ENCODE measurements around the gene RIPOR2.
"Not testable (repeated sequence)": the region's sequence is repeated elsewhere in the genome, so short reads cannot be mapped to it uniquely, and the experiment has no call there.

The RIPOR2 gene

GRCh38 chr6:24925661-24926060 is 10.1 kb downstream of the RIPOR2 start:
- DNase-seq, result no peak

DNA sequence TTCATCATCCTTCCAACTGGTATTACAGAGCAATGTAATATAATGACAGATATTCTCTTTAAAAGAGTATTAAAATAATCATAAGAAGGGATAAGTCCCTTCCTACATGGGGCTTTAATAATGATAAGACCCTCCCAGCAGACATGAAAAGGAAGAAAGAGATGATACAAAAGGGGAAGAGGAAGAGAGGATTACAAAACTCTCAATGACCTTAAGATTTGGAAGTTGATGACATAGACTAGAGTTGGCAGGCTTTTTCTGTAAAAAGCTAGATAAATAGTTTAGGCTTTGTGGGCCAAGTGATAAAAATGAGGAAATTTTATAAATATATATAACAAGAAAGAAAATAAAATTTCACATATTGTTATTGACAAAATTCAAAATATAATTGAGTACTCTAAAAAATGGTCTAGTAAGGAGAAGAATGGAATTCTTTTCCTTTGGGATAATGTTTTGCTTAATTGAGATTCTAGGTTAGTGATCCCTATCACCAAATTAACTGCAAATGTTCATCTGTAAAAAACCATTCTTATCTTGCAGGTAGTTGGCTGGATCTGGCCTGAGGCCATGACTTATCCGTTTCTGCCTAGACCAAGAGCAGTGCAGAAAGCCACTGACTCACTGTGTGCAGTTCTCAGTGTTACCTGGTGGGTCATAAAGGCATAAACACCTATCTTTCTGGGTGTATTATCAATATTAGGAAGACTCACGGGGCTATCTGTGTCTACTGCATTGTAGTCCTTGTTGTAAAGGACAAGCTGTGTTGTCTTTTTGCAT is 11.0 kb downstream of the RIPOR2 start:
- peak; percentile 40 for DNase-seq

- no peak for DNase-seq
Observed at GRCh38 chr6:24923885-24924401, 11.8 kb downstream of the RIPOR2 start.

- no peak for DNase-seq
Observed at GRCh38 chr6:24922814-24923213, 12.9 kb downstream of the RIPOR2 start.

DNA sequence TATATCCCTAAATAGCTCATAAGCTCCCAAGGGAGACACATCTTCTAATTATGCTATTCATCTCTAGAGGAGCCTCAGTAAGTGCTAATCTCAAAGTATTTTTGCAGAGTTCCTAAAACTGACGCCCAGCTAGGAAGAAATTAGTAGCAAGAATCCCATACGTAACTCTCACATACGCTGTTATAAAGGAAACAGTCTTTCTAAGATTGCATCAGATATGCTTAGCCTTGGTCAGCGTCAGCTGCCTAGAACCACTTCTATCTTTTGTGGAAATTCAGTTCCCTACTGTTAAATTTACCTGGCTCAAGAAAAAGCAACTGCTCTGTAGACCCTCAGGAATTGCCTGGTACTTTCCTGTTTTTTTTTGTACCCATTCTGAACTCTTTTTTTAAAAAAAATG is 13.6 kb downstream of the RIPOR2 start:
- no peak for DNase-seq

- no peak for DNase-seq
Observed at GRCh38 chr6:24920136-24920535, 15.6 kb downstream of the RIPOR2 start.

- DNase-seq, result no peak
Observed at GRCh38 chr6:24919056-24919892, 16.5 kb downstream of the RIPOR2 start.

DNA sequence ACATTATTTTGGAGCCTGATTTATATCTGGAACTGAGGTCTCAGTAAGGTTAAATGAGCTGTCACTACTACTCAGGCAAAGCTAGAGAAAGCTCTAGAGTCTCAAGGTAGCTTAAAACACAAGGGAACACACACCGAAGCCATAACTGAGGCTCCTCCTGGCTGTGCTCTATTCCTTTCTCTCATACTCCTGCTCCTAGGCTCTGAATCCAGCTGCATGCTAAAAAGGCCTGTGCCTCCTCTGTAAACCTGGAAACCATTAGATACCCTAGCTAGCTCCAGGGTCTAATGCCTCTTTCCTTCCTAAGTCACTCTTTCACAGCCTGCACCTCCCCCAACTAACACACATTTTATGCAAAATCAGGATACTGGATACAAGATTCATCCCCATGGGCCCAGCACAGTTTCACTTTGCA is 17.1 kb downstream of the RIPOR2 start:
- DNase-seq, result no peak

DNA sequence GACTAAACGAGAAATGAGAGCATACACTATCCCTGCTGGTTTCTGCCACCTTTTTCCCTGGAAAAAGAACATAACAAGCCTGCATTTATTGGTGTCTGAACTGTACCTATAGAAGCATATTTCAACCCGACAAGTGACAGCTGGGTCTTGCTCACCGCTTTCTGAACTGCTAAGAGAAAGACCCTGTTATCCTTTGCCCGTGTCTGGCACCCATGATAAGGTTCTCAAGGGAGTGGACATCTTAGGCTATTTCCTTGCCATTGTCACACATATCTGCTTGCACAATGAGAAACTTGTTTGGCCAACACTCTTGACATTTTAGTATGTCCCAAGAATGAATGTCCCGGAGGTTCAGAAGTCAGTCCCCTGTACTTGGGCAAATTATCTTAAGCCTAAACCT is 19.3 kb downstream of the RIPOR2 start:
- DNase-seq, result no peak

- DNase-seq, result no peak
Observed at GRCh38 chr6:24915641-24916040, 20.1 kb downstream of the RIPOR2 start.

GRCh38 chr6:24914082-24914481 is 21.7 kb downstream of the RIPOR2 start:
- DNase-seq, result not testable (repeated sequence)

GRCh38 chr6:24911796-24912382 is 23.9 kb downstream of the RIPOR2 start:
- no peak for DNase-seq

GRCh38 chr6:24910961-24911725 is 24.6 kb downstream of the RIPOR2 start:
- DNase-seq, result peak; percentile 55

DNA sequence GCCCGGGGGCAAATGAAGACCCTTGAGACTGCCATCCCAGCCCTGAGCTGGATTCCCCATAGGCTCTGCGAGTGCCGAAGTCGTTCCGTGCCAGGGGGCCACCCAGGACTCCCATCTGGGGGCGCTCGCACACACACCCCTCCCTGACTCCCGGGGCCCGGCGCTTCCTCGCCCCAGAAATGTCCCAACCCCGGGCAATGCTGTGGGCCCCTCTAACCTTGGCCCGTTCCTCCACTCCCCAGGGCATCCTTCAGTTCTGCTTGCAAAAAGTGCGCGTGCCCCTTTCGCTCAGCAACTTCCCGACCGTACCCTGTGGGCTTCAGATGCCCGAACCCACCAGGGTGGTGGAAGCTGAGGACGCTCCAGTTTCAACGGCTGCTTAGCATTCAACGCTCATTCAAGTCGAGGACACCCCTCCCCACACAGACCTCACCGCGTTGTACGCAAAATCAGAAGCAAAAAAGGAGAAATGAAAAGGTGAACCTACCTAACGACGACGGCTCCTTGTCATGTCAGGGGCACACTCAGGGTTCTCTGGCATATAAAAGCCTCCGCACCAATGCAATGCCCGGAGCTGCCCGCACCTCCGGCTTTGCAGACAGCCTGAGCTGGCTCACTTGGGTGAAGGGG is 25.3 kb downstream of the RIPOR2 start:
- peak; percentile 41 for DNase-seq

DNA sequence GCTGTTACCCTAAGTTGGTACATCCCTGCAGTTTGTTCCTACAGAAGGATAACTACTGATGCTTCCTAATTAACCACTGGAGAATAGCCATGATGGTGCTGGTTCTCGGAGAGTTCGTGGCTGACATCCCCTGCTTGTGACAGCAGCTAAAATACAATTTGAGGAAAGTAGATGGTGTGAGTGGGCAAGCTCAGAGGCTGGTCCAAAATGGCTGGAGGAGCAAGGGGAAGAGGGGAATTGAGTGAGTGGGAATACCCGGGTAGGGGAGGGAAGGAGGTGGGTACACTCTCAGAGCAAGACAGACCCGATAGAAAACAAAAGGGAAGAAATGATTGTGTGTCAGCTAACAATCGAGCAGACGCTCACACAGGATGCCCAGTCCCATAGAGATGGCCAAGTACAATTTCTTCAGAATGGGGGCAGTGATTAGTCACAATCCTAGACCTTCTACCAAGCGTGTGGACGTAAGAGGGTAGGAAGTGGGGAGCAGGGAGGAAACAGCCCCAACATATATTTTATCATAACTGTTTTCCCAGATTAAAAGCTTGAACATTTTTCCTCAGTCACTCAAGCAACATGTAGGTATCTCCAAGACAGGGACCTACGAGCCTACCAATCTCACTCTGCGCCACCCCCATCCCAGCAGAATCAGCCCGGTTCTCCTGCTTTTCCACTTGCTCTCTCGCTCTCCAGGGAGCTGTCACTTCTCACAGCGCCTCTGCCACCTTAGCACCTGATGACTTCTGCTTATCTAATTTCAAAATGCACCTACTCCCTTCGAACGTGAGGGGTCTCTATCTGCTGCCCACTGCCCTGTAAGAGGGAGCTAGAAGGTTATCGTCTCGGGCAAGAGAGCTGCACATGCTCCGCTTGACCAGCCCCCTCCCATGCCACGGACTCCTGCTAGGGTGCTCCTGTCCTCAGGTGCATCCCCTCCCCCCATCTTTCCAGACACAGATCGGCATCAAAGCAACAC is 26.2 kb downstream of the RIPOR2 start:
- DNase-seq, result no peak

DNA sequence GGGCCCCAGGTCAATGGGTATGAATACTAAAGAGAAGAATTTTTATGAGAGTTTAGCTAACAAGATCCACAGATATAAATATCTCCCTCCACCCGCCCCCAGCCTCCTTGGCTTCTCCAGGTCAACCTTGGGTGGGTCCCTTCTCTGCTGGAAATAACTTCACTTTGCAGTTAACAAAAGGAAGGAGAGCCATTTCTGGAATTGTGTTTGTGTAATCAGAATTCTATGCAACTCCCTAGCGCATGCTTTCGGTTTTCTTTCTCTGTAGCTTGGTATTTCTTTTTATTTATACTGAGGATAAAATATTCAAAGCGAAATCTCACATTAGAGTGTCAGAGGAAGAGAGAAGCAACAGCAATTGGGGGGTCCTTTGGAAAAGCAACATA is 27.1 kb downstream of the RIPOR2 start:
- no peak for DNase-seq

DNA sequence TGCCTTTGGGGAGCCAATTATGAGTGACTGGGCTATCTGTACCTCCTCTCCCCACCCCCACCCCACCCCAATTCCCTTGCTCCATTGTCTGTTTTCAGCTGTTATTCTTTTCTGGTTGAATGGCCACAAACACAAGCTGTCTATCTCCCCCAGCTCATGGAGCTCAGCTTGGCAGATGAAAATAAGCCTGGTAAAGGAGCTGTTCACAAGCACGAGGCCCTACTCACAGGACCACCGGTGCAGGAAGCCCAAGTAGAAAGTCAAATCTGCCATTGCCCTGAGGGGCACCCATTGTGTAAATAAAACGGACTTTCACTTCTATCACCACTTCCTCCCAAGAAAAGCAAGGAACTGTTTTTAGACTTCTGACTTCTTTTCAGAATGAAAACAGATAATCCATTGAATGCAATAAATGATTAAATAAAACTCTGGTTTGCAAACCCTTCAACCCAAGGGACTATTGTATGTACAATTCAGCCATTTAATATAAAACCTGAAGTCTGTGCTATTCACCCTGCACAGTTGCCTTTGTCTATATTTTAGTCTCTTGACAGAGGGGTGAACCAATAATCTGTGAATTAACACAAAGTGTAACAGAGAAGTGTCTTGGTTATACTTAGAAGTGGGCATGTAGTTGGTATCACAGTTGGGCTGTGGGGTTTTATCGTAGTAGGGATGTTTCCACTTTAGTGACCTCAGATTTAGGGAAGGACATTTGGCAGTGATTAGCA is 27.7 kb downstream of the RIPOR2 start:
- DNase-seq, result no peak

GRCh38 chr6:24906314-24906713 is 29.4 kb downstream of the RIPOR2 start:
- DNase-seq, result no peak

GRCh38 chr6:24905483-24905882 is 30.3 kb downstream of the RIPOR2 start:
- no peak for DNase-seq

GRCh38 chr6:24903681-24904080 is 32.1 kb downstream of the RIPOR2 start:
- no peak for DNase-seq
